Measurements from ENCODE around the gene NUPR1.
"Not testable (repeated sequence)": the region's sequence is repeated elsewhere in the genome, so short reads cannot be mapped to it uniquely, and the experiment has no call there.

Gene NUPR1

GRCh38 chr16:28527100-28527785 lies 11.5 kb downstream of the NUPR1 start:
- DNase-seq (ENCODE audit: low read depth), result not testable (repeated sequence)

GRCh38 chr16:28526201-28527099 lies 12.3 kb downstream of the NUPR1 start:
- DNase-seq (ENCODE audit: low read depth), result no peak

GRCh38 chr16:28524681-28525171 lies 14.0 kb downstream of the NUPR1 start:
- no peak for DNase-seq (ENCODE audit: low read depth)

GRCh38 chr16:28522792-28523191 lies 16.0 kb downstream of the NUPR1 start:
- DNase-seq (ENCODE audit: low read depth), result no peak

- no peak for DNase-seq (ENCODE audit: low read depth)
Measured at GRCh38 chr16:28521436-28521835, 17.3 kb downstream of the NUPR1 start.

- DNase-seq (ENCODE audit: low read depth), result no peak
Measured at GRCh38 chr16:28520672-28521071, 18.1 kb downstream of the NUPR1 start.

- no peak for DNase-seq (ENCODE audit: low read depth)
Measured at GRCh38 chr16:28514246-28514645, 24.5 kb downstream of the NUPR1 start.

GRCh38 chr16:28513484-28514181 lies 25.1 kb downstream of the NUPR1 start:
- no peak for DNase-seq (ENCODE audit: low read depth)

- no peak for DNase-seq (ENCODE audit: low read depth)
Measured at GRCh38 chr16:28511801-28512789, 26.7 kb downstream of the NUPR1 start.

- DNase-seq (ENCODE audit: low read depth), result no peak
Measured at GRCh38 chr16:28511031-28511430, 27.7 kb downstream of the NUPR1 start.

GRCh38 chr16:28505489-28506137 lies 33.2 kb downstream of the NUPR1 start:
- DNase-seq (ENCODE audit: low read depth), result no peak

- DNase-seq (ENCODE audit: low read depth), result no peak
Measured at GRCh38 chr16:28504707-28505404, 33.9 kb downstream of the NUPR1 start.

GRCh38 chr16:28503470-28504259 lies 35.1 kb downstream of the NUPR1 start:
- DNase-seq (ENCODE audit: low read depth), result no peak

GRCh38 chr16:28502290-28502689 lies 36.5 kb downstream of the NUPR1 start:
- DNase-seq (ENCODE audit: low read depth), result no peak

- DNase-seq (ENCODE audit: low read depth), result no peak
Measured at GRCh38 chr16:28501258-28502232, 37.2 kb downstream of the NUPR1 start.

GRCh38 chr16:28500476-28501180 lies 38.1 kb downstream of the NUPR1 start:
- DNase-seq (ENCODE audit: low read depth), result not testable (repeated sequence)

GRCh38 chr16:28499854-28500253 lies 38.9 kb downstream of the NUPR1 start:
- no peak for DNase-seq (ENCODE audit: low read depth)
